Esophagus muscularis mucosa (tissue), 3 donors: ENCODE results near the gene PAQR7.

Experiments used
- CTCF ChIP-seq, 3 experiments: fragments of 200-600 bp in 2 of 3; fragments of 450-650 bp in 1 of 3; sonication (generic) in 2 of 3; IDR thresholded peaks; one replicate each; pipeline ENCODE4 v1.5.1; 2017 to 2019; ENCODE audit warnings: antibody characterized with exemption in 3 of 3, mild to moderate bottlenecking in 2 of 3, moderate library complexity in 1 of 3
- EP300 ChIP-seq: sonication (generic); formaldehyde crosslinking; IDR thresholded peaks from one replicate; pipeline ENCODE4 v1.6.1; 2017; ENCODE audit warnings: antibody characterized with exemption

GRCh38 chr1:25826571-25826970, 48.9 kb downstream of the PAQR7 start:
- TF ChIP-seq CTCF (IDR thresholded peaks at IDR 0.05) (no peak), EP300 (no peak)
